NK-92 (cell line): ENCODE measurements around the gene ETNK2.

Experiments
- DNase-seq: peaks from one replicate; lab custom pipeline; 2025; ENCODE audit not compliant: unreplicated experiment; lab: John Stamatoyannopoulos, UW

Gene ETNK2

DNA sequence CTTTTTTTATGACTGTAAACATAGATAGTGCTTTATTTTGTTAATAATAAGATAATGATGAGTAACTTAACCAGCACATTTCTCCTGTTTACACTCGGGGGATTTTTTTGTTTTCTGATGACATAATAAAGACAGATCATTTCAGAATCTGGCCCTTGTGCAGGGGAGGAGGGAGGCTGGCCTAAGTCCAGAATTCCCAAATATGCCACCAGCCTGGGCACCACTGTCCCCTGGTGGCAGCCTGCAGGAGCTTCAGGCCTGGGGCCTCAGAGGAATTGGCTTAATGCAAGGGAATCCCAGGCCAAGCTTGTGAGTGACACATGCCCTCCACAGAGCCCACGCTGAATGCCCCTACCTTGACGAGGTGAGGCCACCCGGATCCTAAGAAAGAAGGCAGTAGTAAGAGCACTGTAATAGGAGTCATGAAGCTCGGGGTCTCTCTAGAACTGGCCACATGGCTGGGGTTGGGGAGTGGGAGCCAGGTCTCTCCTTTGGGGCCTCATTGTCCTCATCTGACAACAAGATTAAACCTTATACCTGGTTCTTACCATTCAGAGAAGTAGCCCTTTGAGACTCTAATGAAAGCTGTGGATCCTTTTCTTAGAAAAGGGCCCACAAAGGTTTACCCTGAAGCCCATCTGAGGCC is 24.1 kb downstream of the ETNK2 start:
- DNase-seq, result no peak

- DNase-seq, result no peak
These were observed 24.9 kb downstream of the ETNK2 start for GRCh38 chr1:204126956-204127355.

GRCh38 chr1:204126386-204126785 is 25.5 kb downstream of the ETNK2 start:
- no peak for DNase-seq

DNA sequence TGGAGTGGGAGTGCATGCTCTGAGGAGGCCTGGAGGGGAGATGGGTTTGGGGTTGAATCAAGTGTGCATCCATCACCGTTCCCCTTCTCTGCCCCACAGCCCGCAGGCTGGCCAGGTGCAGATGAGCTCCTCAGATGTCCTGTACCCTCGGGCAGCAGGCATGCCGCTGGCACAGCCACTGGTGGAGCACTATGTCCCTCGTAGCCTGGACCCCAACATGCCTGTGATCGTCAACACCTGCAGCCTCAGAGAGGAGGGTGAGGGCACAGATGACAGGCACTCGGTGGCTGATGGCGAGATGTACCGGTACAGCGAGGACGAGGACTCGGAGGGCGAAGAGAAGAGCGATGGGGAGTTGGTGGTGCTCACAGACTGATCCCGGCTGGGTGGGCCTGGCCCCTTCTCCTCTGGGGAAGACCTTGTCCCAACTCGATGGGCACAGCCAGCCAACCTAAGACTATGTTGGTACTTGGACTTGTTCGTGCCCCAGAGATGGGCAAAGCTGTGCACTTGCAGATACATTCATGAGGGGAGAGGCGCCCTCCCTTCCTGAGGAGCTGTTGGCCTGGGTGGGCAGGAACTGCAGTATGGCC is 26.0 kb downstream of the ETNK2 start:
- DNase-seq, result no peak

DNA sequence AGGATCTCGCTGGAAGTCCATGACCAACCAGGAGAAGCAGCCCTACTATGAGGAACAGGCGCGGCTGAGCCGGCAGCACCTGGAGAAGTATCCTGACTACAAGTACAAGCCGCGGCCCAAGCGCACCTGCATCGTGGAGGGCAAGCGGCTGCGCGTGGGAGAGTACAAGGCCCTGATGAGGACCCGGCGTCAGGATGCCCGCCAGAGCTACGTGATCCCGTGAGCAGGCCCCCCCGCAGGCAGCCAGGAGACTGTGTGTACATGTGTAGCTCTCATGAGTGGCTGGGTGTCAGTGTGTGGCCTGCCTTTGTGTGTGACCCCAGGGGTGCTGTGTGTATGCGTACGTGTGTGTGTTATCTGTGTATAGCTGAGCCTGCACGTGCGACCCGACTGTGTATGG is 27.2 kb downstream of the ETNK2 start:
- DNase-seq, result no peak

GRCh38 chr1:204123376-204123775 is 28.5 kb downstream of the ETNK2 start:
- no peak for DNase-seq

GRCh38 chr1:204121840-204122555 is 29.8 kb downstream of the ETNK2 start:
- DNase-seq, result no peak

GRCh38 chr1:204116539-204116938 is 35.3 kb downstream of the ETNK2 start:
- no peak for DNase-seq

GRCh38 chr1:204115116-204115515 is 36.7 kb downstream of the ETNK2 start:
- no peak for DNase-seq

DNA sequence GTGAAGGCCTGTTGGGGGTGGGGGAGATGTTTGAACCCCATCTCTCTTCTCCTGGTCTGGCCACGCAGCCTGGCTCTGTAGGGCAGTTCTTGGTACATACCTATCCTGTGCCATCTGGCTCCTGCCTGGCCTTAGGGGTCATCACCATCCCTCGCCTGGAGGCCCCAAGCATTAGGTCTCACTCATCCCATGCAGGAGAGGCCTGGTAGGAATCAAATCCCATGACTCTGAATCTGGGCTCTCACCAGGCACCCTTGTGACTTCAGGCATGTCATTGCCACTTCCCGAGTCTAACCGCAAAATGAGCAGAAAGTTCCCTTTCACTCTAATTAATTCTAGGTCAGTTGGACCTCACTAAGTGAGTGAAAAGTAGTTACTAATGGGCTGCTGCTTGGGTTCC is 37.2 kb downstream of the ETNK2 start:
- DNase-seq, result no peak

GRCh38 chr1:204113896-204114295 is 37.9 kb downstream of the ETNK2 start:
- DNase-seq, result no peak

GRCh38 chr1:204112876-204113730 is 38.7 kb downstream of the ETNK2 start:
- no peak for DNase-seq

DNA sequence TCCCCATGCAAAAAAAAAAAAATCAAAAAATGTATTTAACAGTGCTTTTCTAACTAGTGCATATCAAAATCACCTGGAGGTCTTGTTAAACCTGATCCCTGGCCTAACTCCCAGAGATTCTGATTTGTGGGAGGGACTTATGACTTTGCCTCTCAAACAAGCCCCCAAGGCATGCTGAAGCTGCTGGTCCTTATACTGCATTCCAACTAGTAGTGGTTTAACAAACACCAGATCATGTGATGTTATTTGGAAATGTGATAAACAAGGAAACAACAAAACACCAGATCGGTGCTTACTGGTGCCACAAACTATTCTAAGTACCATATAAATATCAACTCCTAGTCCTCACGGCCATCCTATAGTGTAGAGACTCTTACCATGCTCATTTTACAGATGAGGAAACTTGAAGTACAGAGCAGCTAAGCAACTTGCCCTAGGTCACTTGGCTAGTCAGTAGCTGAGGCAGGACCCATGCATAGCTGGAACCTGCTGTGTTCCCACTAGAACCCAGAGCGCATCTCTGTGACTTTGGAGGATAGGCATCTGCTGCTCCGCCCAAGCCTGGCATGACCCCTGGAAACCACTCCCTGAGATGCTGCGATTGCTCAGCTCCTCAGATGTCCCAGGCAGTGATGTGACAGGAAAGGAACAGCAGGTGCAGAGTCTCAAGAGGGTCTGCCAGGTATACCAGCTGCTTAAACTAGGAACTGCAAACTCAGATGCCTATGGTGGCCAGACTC is 40.8 kb downstream of the ETNK2 start:
- DNase-seq, result no peak

- DNase-seq, result no peak
These were observed 43.3 kb downstream of the ETNK2 start for GRCh38 chr1:204108312-204109141.

GRCh38 chr1:204107892-204108291 is 44.0 kb downstream of the ETNK2 start:
- no peak for DNase-seq

- no peak for DNase-seq
These were observed 45.0 kb downstream of the ETNK2 start for GRCh38 chr1:204106825-204107224.

GRCh38 chr1:204105131-204105515 is 46.7 kb downstream of the ETNK2 start:
- no peak for DNase-seq

DNA sequence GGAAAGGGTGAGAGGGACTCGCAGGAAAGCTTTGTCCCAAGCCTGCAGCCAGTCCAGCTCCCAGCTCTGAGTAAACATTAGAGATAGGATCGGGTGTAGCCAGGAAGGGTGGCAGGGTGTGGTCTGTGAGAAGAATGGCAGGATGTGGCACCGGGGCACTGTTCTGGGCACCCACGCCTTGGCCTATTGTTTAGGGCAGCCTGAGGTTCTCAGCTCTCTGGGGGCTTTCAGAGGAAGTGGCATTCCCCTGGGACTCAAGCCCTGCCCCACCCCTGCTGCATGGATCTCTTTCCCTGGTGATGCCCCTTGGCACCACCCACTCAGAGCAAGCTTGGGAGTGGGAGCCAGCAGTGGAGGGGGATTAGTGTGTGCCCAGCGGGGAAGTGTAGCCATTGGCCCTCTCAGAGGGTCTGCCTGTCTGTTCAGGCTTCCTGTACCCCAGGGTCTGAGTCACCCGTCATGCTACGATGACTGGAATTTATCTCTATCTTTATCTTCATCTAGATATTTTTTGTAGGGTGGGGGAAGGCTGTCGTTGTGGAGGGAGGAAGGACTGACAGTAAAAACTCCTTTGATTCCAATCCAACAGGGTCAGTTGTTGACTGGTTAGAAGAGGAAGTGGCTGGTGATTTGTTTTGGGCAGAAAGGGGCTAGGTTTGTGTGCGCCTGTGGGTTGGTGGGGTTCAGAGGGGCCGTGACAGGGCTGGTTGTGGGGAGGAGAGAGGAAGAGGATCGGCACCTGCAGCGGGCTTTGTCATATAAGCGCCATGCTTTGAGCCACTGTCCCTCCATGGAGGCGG is 47.3 kb downstream of the ETNK2 start:
- DNase-seq, result no peak

DNA sequence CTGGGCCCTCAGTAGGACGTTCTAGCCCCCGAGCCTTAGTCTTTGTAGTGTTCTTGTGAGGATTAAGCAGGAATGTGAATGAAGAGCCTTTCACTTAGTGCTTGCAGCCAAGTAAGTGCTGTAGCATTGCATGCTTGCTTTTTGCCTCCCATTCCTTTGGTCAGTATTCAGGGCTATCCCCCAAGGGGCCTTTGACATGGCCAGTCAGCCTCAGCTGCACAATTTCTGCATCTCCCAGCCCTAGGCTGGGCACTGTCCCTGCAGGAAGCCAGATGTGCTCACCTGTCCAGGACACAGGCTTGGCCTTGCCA is 48.5 kb downstream of the ETNK2 start:
- no peak for DNase-seq
